OCI-LY7 (cell line): Measurements from ENCODE around the gene KLB. TPM values are rescaled to one million over a fixed set of nuclear protein-coding genes. Genes with fewer than 3 reads are reported as not detected.

ENCODE experiments used
- BruUV-seq: library from RNA; stranded (reverse); fragments of 400-500 nt; replicated peaks from 2 replicates; lab custom pipeline; 2021; lab: Mats Ljungman, UMichigan
- CTCF ChIA-PET: fragments of 300-600 bp; sonication (Branson Sonifier 250); formaldehyde crosslinking; loops from one replicate; lab custom pipeline; 2022; ENCODE audit warnings: antibody characterized with exemption; ENCODE audit not compliant: unreplicated experiment; lab: Charles Lee
- POLR2A ChIA-PET: fragments of 300-600 bp; sonication (Branson Sonifier 250); formaldehyde crosslinking; loops from one replicate; lab custom pipeline; 2022; ENCODE audit warnings: antibody characterized with exemption; lab: Charles Lee
- DNase-seq: peaks from one replicate; pipeline ENCODE4 v3.0.0-alpha.2; 2015; ENCODE audit warnings: low spot score
- H2AFZ ChIP-seq: fragments of 200-600 bp; sonication (generic), shearing (Covaris generic); 2 replicates; pipeline ENCODE4 v1.6.1; 2014; ENCODE audit warnings: mild to moderate bottlenecking, antibody characterized with exemption, low read length, moderate library complexity
- H3K27ac ChIP-seq: fragments of 200-600 bp; sonication (generic); 2 replicates; pipeline ENCODE4 v1.5.1; 2014; ENCODE audit warnings: mixed run types, low read depth, mild to moderate bottlenecking, moderate library complexity, low read length, inconsistent platforms; ENCODE audit not compliant: poor library complexity, severe bottlenecking
- H3K36me3 ChIP-seq: fragments of 200-600 bp; sonication (generic); 2 replicates; pipeline ENCODE4 v1.6.1; 2014; ENCODE audit warnings: mild to moderate bottlenecking, antibody characterized with exemption, low read length, moderate library complexity, mixed read lengths; ENCODE audit not compliant: insufficient read depth
- H3K4me1 ChIP-seq: fragments of 200-600 bp; sonication (generic); 2 replicates; pipeline ENCODE4 v1.5.1; 2014; ENCODE audit warnings: mild to moderate bottlenecking, low read length; ENCODE audit not compliant: insufficient read depth, poor library complexity, severe bottlenecking
- H3K4me2 ChIP-seq: fragments of 200-600 bp; sonication (generic); 2 replicates; pipeline ENCODE4 v1.6.1; 2014; ENCODE audit warnings: mild to moderate bottlenecking, low read length
- H3K4me3 ChIP-seq: fragments of 200-600 bp; sonication (generic); 2 replicates; pipeline ENCODE4 v1.5.1; 2014; ENCODE audit warnings: mild to moderate bottlenecking, low read depth, low read length; ENCODE audit not compliant: poor library complexity, severe bottlenecking
- H3K79me2 ChIP-seq: fragments of 200-600 bp; sonication (generic); 2 replicates; pipeline ENCODE4 v1.6.1; 2016; ENCODE audit warnings: low read depth, mild to moderate bottlenecking, low read length, moderate library complexity, mixed read lengths; ENCODE audit not compliant: insufficient read depth
- H3K9me2 ChIP-seq: fragments of 200-600 bp; sonication (generic); 2 replicates; pipeline ENCODE4 v1.6.1; 2016; ENCODE audit warnings: mild to moderate bottlenecking, low read length, mixed read lengths; ENCODE audit not compliant: insufficient read depth
- H3K9me3 ChIP-seq: fragments of 200-600 bp; sonication (generic); 2 replicates; pipeline ENCODE4 v1.6.1; 2014; ENCODE audit warnings: mild to moderate bottlenecking, mixed run types, low read length, mixed read lengths
- H4K20me1 ChIP-seq: fragments of 200-600 bp; sonication (generic); 2 replicates; pipeline ENCODE4 v1.6.1; 2014; ENCODE audit warnings: mild to moderate bottlenecking, antibody characterized with exemption, low read length, moderate library complexity, mixed read lengths; ENCODE audit not compliant: insufficient read depth
- CTCF ChIP-seq: fragments of 200-600 bp; sonication (generic); conservative IDR thresholded peaks from 2 replicates; pipeline ENCODE4 v1.5.1; 2014; ENCODE audit warnings: mild to moderate bottlenecking, antibody characterized with exemption, low read length, moderate library complexity, mixed read lengths
- EZH2phosphoT487 ChIP-seq: fragments of 200-600 bp; sonication (generic); IDR thresholded peaks from 2 replicates; pipeline ENCODE4 v1.6.1; 2018; ENCODE audit warnings: low read depth, borderline replicate concordance, mild to moderate bottlenecking, mixed run types, antibody characterized with exemption, low read length, moderate library complexity, mixed read lengths
- intact Hi-C: fragments of 100-400 bp; cut with micrococcal nuclease; formaldehyde crosslinking; loops from one replicate; pipeline ENCODE4 v1.10.0; 2022; ENCODE audit not compliant: unreplicated experiment
- total RNA-seq, 2 experiments: library from RNA; depleted of rRNA in 1 of 2; stranded (reverse); fragments of >200 nt in 1 of 2; shearing (Covaris generic) in 1 of 2; gene quantifications; 2 replicates each; pipeline ENCODE4 v1.2.3, GENCODE V29; 2014 to 2022

The KLB gene
- total RNA-seq, 2 experiments from 2014 or later = not detected

- H4K20me1 ChIP-seq = 0 out of 2 replicates have a peak, but pooled peaks cover 14% of the 10 kb centered on the region
- ChIA-PET CTCF (no interaction called here), POLR2A (interaction anchor here (0.5 to 1.1 kb wide), 3 partner anchors 11 to 78 kb away, joined by 3 to 5 read pairs (median 5); no protein-coding TSS in a partner anchor)
- H3K4me3 ChIP-seq = no peak overlapping the region
- no TSS peak for BruUV-seq
- H3K4me1 ChIP-seq = peaks cover 15% of the 10 kb centered on the region
- no peak overlapping the region for H3K4me2 ChIP-seq
- DNase-seq = no peak
- no peaks in the 10 kb centered on the region for H3K9me2 ChIP-seq
- TF ChIP-seq EZH2phosphoT487 = no peak
- no peak for TF ChIP-seq CTCF
- H2AFZ ChIP-seq = no peak overlapping the region
- no peaks in the 10 kb centered on the region for H3K79me2 ChIP-seq
- H3K27ac ChIP-seq = no peak overlapping the region
- H3K9me3 ChIP-seq = no peaks in the 10 kb centered on the region
- H3K36me3 ChIP-seq = peaks cover 41% of the 10 kb centered on the region
- intact Hi-C loops = no loop called here
Measured at GRCh38 chr4:39446483-39446841, 39.7 kb downstream of the KLB start.

- no peak overlapping the region for H2AFZ ChIP-seq
Measured at GRCh38 chr4:39446842-39447573, 40.3 kb downstream of the KLB start.

More at GRCh38 chr4:39446842-39447573, 40.3 kb downstream of the KLB start:
- H3K9me3 ChIP-seq = no peaks in the 10 kb centered on the region
- 0 out of 2 replicates have a peak, but pooled peaks cover under 1% of the 10 kb centered on the region for H3K79me2 ChIP-seq
- ChIA-PET CTCF (no interaction called here), POLR2A (interaction anchor here (1.0 to 1.1 kb wide), 2 partner anchors 10 to 17 kb away, joined by 3 to 5 read pairs; no protein-coding TSS in a partner anchor)
- H3K9me2 ChIP-seq = no peaks in the 10 kb centered on the region
- DNase-seq = no peak
- peaks cover 14% of the 10 kb centered on the region; the same call in 1 of the 2 replicates for H4K20me1 ChIP-seq
- H3K4me1 ChIP-seq = peaks cover 15% of the 10 kb centered on the region
- intact Hi-C loops = no loop called here
- peak overlapping the region; percentile 54; the same call in 1 of the 2 replicates for H3K4me2 ChIP-seq
- TF ChIP-seq EZH2phosphoT487 = no peak
- TF ChIP-seq CTCF = no peak
- no TSS peak for BruUV-seq
- peaks cover 46% of the 10 kb centered on the region for H3K36me3 ChIP-seq
- no peak overlapping the region for H3K27ac ChIP-seq
- H3K4me3 ChIP-seq = no peak overlapping the region
